ENCODE data around the gene RAB11FIP2.

DNA sequence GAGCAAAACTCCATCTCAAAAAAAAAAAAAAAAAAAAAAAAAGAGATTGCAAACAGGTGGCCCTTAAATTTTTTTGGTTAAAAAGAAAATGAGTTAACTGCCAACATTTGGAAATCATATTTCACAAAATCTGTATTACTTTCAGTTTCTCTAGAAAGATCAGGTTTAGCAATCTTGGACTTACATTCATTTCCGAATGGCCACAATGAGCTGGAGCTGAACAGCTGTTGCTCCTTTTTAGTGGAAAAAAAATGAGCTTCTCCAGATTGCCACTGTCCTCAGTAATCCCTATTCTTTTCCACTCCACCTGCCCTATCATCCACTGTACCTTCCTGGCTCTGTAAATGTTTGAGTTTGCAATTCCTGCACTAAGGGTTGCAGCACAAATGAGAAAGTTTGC is 43.6 kb downstream of the RAB11FIP2 start:
- no peak for TF ChIP-seq ZBTB7A (IDR thresholded peaks at IDR 0.05; ENCODE audit: low read depth)
- no peak for TF ChIP-seq CEBPB (IDR thresholded peaks at IDR 0.05)
- no peak for TF ChIP-seq FOXM1 (IDR thresholded peaks at IDR 0.05; ENCODE audit: borderline replicate concordance, low read depth)
- TF ChIP-seq, protein P1, sequence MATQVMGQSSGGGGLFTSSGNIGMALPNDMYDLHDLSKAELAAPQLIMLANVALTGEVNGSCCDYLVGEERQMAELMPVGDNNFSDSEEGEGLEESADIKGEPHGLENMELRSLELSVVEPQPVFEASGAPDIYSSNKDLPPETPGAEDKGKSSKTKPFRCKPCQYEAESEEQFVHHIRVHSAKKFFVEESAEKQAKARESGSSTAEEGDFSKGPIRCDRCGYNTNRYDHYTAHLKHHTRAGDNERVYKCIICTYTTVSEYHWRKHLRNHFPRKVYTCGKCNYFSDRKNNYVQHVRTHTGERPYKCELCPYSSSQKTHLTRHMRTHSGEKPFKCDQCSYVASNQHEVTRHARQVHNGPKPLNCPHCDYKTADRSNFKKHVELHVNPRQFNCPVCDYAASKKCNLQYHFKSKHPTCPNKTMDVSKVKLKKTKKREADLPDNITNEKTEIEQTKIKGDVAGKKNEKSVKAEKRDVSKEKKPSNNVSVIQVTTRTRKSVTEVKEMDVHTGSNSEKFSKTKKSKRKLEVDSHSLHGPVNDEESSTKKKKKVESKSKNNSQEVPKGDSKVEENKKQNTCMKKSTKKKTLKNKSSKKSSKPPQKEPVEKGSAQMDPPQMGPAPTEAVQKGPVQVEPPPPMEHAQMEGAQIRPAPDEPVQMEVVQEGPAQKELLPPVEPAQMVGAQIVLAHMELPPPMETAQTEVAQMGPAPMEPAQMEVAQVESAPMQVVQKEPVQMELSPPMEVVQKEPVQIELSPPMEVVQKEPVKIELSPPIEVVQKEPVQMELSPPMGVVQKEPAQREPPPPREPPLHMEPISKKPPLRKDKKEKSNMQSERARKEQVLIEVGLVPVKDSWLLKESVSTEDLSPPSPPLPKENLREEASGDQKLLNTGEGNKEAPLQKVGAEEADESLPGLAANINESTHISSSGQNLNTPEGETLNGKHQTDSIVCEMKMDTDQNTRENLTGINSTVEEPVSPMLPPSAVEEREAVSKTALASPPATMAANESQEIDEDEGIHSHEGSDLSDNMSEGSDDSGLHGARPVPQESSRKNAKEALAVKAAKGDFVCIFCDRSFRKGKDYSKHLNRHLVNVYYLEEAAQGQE (IDR thresholded peaks at IDR 0.05; ENCODE audit: low read depth): no peak
- no peak for TF ChIP-seq RAD21 (IDR thresholded peaks at IDR 0.05; ENCODE audit: low read depth)
- TF ChIP-seq EP300 (IDR thresholded peaks at IDR 0.05; ENCODE audit: borderline replicate concordance): no peak
- TF ChIP-seq, protein P2, sequence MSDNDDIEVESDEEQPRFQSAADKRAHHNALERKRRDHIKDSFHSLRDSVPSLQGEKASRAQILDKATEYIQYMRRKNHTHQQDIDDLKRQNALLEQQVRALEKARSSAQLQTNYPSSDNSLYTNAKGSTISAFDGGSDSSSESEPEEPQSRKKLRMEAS (IDR thresholded peaks at IDR 0.05): no peak
- TF ChIP-seq TEAD4 (IDR thresholded peaks at IDR 0.05): no peak
- TF ChIP-seq, protein P3, sequence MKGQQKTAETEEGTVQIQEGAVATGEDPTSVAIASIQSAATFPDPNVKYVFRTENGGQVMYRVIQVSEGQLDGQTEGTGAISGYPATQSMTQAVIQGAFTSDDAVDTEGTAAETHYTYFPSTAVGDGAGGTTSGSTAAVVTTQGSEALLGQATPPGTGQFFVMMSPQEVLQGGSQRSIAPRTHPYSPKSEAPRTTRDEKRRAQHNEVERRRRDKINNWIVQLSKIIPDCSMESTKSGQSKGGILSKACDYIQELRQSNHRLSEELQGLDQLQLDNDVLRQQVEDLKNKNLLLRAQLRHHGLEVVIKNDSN (IDR thresholded peaks at IDR 0.05): no peak
- TF ChIP-seq NFIC (IDR thresholded peaks at IDR 0.05): no peak
- TF ChIP-seq TAF1 (IDR thresholded peaks at IDR 0.05; ENCODE audit: low read depth): no peak
- TF ChIP-seq TCF12 (IDR thresholded peaks at IDR 0.05; ENCODE audit: low read depth): no peak

Data from Ishikawa (cell line).